Inflammatory macrophage (primary cell): ENCODE results near the gene RAP1GAP.
"Not testable (repeated sequence)": the region's sequence is repeated elsewhere in the genome, so short reads cannot be mapped to it uniquely, and the experiment has no call there.

ENCODE experiments used
- DNase-seq, 2 donors: peaks; one replicate each; pipeline ENCODE4 v3.0.0-alpha.2; 2020 to 2022

Gene RAP1GAP

GRCh38 chr1:21674957-21675356, 5.8 kb upstream of the RAP1GAP start:
- no peak for DNase-seq

GRCh38 chr1:21673853-21674252, 4.7 kb upstream of the RAP1GAP start:
- not testable (repeated sequence) for DNase-seq

GRCh38 chr1:21673277-21673780, 4.2 kb upstream of the RAP1GAP start:
- DNase-seq = peak; percentile 82 to 93

GRCh38 chr1:21672478-21673276, 3.5 kb upstream of the RAP1GAP start:
- no peak for DNase-seq

- DNase-seq = no peak
Observed at GRCh38 chr1:21671915-21672314, 2.8 kb upstream of the RAP1GAP start.

GRCh38 chr1:21670956-21671902, 2.1 kb upstream of the RAP1GAP start:
- DNase-seq = no peak

- DNase-seq = peak in 1 of 2 donors; percentile 56
Observed at GRCh38 chr1:21670059-21670881, 1.1 kb upstream of the RAP1GAP start.

- DNase-seq = no peak
Observed at GRCh38 chr1:21668951-21669257, 253 bp downstream of the RAP1GAP start.

- no peak for DNase-seq
Observed at GRCh38 chr1:21668232-21668950, 766 bp downstream of the RAP1GAP start.

- DNase-seq = no peak
Observed at GRCh38 chr1:21667348-21668231, 1.6 kb downstream of the RAP1GAP start.

GRCh38 chr1:21666576-21667320, 2.4 kb downstream of the RAP1GAP start:
- peak; percentile 52 to 89 for DNase-seq

GRCh38 chr1:21665711-21666575, 3.2 kb downstream of the RAP1GAP start:
- DNase-seq = peak; percentile 36 to 66

GRCh38 chr1:21664806-21665588, 4.2 kb downstream of the RAP1GAP start:
- no peak for DNase-seq

GRCh38 chr1:21663951-21664805, 5.0 kb downstream of the RAP1GAP start:
- DNase-seq = peak; percentile 21 to 65

GRCh38 chr1:21663248-21663950, 5.8 kb downstream of the RAP1GAP start:
- no peak for DNase-seq

- no peak for DNase-seq
Observed at GRCh38 chr1:21662426-21663247, 6.5 kb downstream of the RAP1GAP start.
